Activated CD8-positive, alpha-beta memory T cell treated with anti-CD3 and anti-CD28 coated beads, Interleukin-2, amount 50 U/mL, for 24 hours (primary cell): ENCODE measurements around the gene TBC1D4.

ENCODE experiments used
- DNase-seq: peaks from one replicate; pipeline ENCODE4 v3.0.0-alpha.2; 2020; ENCODE audit errors: extremely low read depth

TBC1D4 gene, protein sequence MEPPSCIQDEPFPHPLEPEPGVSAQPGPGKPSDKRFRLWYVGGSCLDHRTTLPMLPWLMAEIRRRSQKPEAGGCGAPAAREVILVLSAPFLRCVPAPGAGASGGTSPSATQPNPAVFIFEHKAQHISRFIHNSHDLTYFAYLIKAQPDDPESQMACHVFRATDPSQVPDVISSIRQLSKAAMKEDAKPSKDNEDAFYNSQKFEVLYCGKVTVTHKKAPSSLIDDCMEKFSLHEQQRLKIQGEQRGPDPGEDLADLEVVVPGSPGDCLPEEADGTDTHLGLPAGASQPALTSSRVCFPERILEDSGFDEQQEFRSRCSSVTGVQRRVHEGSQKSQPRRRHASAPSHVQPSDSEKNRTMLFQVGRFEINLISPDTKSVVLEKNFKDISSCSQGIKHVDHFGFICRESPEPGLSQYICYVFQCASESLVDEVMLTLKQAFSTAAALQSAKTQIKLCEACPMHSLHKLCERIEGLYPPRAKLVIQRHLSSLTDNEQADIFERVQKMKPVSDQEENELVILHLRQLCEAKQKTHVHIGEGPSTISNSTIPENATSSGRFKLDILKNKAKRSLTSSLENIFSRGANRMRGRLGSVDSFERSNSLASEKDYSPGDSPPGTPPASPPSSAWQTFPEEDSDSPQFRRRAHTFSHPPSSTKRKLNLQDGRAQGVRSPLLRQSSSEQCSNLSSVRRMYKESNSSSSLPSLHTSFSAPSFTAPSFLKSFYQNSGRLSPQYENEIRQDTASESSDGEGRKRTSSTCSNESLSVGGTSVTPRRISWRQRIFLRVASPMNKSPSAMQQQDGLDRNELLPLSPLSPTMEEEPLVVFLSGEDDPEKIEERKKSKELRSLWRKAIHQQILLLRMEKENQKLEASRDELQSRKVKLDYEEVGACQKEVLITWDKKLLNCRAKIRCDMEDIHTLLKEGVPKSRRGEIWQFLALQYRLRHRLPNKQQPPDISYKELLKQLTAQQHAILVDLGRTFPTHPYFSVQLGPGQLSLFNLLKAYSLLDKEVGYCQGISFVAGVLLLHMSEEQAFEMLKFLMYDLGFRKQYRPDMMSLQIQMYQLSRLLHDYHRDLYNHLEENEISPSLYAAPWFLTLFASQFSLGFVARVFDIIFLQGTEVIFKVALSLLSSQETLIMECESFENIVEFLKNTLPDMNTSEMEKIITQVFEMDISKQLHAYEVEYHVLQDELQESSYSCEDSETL (N-terminal part only)

DNA sequence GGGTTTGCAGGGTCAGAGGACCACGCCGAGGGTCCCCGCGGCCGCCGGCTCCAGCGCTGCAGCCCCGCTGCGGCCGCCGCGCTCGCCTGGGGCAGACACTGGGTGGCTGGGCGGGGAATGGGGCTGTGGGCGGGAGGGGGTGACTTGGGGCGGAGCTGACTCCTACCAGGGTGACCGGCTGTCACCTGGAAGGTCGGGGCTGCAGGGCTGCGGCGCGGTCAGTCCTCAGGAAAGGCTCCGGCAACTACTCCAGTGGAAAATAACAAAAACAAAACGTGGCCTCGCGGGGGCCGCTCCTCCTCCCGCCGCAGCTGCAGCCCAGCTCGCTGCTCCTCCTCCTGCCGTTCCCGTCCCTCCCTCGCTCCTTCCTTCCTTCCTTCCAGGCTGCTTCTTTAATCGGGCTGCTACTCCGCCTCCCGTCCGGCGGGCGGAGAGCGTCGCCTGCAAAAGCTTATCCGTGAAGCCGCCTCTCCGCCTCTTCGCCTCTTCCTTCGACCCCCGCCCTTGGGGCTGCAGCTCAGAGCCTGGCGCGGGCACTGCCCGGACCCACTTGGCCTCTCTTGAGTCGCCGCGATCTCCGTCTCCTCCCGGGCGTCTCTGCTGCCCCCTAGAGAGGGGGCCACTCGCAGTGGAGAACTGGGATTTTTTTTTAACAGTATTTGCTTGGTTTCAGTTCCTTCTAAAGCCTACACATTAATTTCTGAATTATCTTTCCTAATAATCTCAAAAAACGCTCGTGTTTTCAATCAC lies at the start of gene TBC1D4:
Gene TBC1D4, minus strand, starts transcription at position 100 of the 750 bp plus-strand sequence. CDS start 402 bp downstream, outside the sequence.
- no peak for DNase-seq

DNA sequence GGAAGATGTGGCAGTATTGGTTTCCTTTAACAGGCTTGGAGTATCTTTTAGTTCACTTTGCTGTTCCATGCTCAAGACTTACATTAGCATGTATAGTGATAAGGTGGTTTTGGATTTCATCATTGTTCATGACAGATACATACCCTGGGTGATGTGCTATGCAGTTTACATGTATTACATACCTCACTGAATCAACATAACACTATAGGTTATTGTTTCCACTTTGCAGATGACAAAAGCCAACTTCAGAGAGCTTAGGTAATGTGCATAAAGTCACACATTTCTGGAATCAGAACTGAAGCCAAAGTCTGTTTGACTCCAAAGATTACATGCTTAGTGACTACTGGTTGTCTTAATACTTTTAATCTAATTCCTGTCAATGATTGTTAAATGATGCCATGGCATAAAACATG lies 48.6 kb upstream of the TBC1D4 start:
- no peak for DNase-seq

DNA sequence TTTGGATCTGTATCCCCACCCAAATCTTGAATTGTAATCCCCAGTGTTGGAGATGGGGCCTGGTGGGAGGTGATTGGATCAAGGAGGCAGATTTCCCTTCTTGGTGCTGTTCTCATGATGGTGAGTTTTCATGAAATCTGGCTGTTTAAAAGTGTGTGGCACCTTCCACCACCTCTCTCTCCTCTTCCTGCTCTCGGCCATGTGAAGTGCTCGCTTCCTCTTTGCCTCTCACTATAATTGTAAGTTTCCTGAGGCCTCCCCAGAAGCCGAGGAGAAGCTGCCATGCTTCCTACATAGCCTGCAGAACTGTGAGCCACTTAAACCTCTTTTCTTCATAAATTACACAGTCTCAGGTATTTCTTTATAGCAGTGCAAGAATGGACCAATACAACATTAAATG lies 40.0 kb upstream of the TBC1D4 start:
- DNase-seq = no peak

DNA sequence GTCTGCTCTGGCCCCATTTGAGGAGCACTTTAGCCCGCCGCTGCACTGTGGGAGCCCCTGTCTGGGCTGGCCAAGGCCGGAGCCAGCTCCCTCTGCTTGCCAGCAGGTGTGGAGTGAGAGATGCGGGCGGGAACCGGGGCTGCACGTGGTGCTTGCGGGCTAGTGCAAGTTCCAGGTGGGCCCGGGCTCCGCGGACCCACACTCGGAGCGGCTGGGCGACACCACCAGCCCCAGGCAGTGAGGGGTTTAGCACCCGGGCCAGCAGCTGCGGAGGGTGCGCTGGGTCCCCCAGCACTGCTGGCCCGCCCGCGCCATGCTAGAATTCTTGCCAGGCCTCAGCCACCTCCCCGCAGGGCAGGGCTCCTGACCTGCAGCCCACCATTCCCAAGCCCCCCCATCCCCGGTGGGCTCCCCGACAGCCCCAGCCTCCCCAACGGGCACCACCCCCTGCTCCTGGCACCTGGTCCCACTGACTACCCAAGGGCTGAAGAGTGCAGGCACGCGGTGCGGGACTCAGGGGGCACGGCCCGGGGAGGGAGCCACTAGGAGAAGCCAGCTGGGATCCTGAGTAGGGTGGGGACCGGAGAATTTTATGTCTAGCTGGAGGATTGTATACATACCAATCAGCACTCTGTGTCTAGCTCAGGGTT lies 36.6 kb upstream of the TBC1D4 start:
- DNase-seq = no peak

DNA sequence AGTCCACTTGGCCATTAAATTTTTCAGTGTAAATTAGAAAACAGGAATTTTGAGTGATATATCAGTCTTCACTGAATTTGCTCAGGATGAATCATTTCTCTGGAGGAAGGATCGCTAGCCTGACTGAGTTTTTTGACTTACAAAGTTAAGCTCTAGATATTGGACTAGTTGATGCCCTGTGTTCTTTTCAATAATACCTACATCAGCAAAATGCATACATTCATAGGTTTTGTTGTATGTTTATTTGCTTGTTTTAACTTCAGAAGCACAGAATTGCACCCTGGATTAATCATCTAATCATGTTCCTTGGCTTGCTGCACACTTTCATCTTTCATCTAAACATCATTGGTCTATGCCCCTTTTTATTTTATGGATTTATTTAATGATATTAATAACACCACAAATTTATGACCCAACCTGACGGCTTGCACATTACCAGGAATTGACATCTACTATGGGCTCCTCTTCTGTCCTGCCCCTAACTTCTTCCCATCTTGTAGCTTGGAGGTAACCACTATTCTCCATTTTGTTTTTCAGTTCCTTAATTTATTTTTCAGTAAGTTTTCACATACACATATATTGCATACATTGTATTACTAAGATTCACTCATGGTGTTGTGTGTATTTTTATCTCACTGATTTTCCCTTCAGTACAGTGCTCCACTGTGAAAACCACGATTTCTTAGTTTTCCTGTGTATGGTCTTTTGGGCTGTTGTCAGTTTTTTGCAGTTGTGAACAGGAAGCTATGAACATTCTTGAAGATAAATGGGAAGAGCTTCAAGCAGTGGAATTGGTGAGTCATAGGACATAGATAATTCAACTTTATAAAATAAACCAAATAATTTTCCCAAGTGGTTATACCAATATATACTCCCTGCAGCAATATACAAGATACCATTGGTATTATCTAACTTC lies 32.4 kb upstream of the TBC1D4 start:
- no peak for DNase-seq

DNA sequence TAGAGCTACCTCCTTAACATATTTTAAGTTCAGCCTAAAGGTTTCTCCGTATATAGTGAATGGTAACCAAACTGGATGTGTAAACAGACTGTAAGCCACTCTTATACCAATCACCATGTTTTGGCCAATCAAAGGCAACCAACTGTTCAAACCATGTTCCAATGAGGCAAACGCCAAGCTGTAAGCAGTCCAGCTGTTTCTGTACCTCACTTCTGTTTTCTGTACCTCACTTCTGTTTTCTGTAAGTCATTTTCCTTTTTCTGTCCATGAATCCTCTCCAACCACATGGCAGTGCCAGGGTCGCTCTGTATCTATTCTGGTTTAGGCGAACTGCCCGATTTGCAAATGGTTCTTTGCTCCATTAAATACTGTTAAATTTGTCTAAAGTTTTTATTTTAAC lies 31.3 kb upstream of the TBC1D4 start:
- no peak for DNase-seq

DNA sequence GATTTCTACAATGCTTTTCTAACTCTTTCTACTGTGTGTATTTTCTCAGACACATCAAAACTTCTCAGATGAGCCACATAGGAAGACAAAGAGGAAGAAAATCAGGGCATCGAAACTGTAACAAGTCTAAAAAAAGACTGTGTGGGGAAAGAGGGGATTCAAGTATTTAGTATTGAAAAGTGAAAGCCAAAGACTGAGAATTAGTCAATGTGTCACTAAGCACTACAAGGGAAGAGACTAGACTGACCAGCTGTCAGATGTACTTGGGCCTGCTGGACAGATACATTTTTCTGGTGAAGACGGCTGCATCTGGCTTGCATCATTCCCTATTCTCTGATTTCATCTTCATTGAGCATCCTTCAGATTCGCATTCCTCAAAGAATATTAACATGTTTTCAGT lies 30.3 kb upstream of the TBC1D4 start:
- DNase-seq = no peak

DNA sequence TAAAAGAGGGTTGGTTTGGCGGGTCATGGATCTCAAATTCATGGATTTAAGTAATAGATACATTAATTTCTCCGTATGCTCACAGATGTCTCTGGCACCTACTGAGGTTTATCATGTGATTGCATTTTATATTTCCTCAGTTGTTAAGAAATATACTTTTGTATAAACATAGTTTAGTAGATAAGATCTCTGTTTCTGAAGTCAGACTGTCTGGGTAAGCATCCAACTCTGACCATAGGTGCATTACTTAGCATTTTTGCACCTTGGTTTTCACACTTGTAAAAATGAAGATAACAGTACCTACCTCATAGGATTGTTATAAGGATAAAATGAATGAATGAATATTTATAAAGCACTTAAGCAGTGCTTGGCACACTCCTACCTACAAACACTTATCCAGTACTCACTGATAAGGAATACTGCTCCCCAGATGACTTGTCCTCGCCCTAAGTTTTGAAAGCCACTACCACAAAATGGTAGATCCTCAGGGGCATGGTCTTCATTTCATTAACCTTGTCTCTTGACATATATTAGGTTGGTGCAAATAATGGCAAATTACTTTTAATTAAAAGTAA lies 29.2 kb upstream of the TBC1D4 start:
- no peak for DNase-seq

DNA sequence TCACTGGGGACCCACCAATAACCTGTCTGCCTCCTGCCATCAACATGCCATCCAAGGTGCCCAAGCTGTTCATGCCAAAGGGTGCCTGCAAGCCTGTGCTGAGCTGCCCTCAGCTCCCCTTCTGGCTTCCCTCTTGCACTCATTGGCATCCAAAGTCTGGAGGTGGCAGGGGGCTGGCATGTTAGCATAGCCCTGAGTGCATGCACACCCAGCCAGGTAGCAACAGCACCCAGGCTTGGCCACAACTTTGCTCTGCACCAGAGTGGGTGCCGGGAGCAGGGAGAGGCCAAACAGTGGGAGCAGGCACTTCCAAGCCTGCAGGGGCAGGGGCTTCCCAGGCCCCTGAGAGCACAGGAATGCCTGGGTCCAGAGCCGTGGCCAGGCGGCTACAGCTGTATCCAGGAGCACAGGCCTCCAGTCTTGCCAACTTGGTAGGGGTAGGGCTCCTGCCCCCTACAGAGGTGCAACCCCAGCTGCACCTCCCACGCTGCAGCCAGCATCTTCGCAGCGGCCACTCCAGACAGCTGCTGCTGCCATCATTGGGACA lies 26.1 kb upstream of the TBC1D4 start:
- DNase-seq = no peak

DNA sequence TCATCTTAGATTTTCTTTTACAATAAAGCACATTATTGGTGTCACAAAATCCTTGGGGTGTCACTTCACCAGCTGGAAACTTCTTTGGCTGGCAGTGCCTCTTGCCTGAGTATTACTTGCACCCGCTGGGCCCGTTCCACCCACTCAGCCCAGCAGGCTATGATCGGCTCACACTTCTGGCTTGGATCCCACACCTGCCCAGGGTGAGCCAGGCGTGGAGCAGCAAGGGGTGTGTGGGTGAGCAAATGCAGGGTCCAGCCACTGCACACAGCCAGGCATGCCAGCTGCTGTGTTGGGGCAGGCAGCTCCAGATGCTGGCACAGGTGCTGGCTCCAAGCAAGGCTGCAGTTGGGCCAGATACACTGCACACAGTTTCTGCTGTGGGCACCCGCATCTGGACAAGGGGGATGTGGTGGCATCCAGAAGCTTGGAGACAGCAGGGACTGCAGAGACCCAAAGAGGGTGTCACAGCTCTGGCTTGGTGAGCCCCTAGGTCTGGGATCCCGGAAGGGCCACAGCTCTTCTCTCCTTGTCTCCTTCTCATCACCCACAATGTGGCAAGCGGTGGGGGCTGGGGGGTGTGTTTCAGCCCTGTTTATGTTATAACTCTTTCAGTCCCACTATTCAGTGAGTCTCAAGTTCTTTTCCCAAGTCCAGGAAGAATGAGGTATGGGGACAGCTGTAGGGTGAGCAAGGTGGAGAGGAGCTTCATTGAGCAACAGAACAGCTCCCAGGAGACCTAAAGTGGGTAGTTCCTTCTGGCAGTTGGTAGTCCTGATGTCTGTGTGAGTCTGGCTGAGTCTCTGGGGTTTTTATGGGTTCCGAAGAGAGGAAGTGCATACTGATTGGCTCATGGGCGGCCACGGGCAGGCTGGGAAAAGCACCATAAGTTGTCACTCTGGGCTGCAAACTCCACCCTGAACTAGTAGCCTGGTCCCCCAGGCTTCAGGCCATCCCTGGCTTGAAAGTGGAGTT lies 25.3 kb upstream of the TBC1D4 start:
- DNase-seq = no peak

DNA sequence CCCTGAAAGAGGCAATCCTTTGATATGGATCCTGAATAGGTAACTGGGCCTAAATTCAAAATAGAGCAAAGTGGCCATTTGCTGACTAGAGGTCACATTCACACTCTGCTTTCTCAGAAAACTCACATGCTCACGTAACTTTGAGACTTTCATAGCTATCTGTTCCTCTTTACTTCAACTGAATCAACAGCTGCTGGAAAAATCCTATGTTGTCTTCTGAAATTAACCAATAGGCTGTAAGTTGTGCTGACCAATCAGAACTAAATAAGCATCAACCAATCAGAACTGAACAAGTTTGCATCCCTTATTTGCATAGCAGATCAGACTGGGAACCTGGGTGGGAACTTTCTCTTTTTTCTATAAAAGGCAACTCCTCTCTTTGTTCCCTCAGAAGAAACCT lies 24.0 kb upstream of the TBC1D4 start:
- DNase-seq = no peak

DNA sequence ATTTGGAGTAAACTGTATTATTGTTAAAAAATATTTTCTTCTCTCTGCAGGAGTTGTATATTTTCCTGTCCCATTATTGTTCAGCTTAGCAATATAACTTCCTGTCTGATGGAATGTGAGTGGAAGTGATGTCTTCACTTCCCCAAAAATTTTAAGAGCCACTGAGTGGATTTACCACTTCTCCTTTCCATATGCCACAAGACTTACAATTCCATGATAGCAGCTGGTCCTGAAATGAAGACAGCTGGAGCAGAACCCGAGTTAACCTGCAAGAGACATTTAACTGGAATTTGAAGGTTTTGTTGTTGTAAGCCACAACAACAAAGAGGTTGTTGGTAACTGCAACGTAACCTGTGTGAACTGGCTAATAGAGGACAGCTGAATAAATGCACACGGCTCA lies 23.4 kb upstream of the TBC1D4 start:
- DNase-seq = no peak

DNA sequence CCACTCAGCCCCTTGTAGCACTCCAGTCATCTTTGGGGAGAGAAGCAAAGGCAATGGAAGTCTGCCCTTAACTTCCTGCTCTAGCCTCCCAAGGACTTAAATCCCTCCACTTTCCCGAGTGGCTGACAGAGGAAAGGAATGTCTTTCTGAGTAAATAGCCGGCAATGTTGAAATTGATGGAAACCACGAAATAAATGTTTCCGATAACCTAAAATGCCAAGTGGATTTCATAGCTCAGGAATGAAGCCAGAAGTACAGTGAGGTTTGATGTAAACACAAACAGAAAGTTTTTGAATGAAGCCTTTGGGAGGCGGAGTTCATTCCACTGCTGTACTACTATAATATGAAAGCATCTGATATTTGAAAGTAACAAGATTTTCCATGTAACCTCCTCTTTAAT lies 14.0 kb upstream of the TBC1D4 start:
- no peak for DNase-seq

DNA sequence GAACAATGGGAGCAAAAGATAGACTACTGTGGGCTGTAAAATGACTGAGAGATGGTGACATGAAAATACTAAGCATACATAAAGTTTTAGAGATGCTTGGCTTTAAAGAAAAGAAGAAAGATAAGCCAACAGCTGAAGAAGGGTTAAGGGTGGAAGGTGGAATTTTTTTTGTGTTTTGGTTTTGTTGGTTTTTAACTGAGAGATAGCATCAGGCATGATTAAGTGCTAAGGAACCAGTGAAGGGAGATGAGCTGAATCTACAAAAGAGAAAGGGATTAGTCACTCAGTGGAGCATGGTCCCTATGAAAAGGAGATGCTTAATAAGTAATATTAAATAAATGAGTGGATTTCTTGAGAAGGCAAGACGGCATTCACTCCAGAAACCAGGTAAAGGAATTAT lies 12.5 kb upstream of the TBC1D4 start:
- DNase-seq = no peak

DNA sequence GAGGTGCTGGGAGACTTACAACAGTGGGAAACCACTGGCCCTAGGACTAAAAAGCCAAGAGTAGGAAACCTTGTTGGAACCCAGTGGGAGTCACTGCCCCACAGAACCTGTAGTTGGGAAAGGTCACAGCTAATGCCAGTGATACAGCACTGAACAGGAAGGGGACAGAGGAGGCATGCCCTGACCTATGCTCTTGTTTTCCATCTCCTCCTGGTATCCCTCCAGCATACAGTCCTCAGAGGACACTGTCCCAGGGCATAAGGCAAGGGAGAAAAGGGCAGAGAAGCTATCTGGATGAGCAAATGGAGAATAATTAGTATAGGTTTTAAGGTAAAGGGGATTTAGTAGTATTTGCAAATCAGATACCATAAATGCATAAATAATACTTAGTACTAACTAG lies 11.2 kb upstream of the TBC1D4 start:
- DNase-seq = no peak

DNA sequence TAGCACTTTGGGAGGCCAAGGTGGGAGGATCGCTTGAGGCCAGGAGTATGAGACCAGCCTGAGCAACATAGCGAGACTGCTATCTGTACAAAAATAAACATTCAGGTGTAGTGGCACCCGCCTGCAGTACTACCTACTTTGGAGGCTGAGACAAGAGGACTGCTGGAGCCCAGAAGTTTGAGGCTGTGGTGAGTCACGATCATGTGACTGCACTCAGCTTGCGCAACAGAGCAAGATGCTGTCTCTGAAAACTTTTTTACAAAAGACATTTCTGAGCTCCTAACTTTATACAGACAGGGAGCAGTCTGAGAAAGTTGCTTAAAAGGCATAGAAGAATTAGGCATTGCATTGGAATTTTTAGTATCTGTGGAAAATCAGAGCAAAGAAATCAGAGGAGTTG lies 10.4 kb upstream of the TBC1D4 start:
- no peak for DNase-seq

DNA sequence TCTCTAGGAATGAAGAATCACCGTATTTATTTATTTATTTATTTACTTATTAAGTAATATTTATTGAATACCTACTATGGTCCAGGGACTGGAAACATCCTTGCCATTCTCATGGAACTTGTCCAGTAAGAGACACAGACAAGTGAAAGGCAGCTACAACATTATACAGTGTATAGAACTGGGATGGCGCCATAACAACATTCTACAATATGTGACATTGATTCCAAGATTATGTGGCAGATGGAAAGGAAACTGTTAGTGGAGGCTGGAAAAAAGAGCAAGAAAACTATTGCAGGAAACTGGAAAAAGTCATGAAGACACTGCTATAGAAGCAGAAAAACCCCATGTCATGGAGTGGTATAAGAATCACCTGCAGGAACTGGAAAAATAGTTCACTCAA lies 9.4 kb upstream of the TBC1D4 start:
- no peak for DNase-seq
